DOHH2 (cell line): ENCODE results near the gene MORC2.

ENCODE experiments used
- H3F3A ChIP-seq: fragments of 200-600 bp; sonication (generic), shearing (Covaris generic); 2 replicates; pipeline ENCODE4 v1.6.0; 2016; ENCODE audit warnings: antibody characterized with exemption, mild to moderate bottlenecking; ENCODE audit not compliant: control insufficient read depth, insufficient read depth
- H3K27ac ChIP-seq: fragments of 200-600 bp; sonication (generic); 2 replicates; pipeline ENCODE4 v1.5.1; 2014; ENCODE audit warnings: low read depth, mild to moderate bottlenecking, low read length, moderate library complexity
- H3K27me3 ChIP-seq: fragments of 200-600 bp; sonication (generic); 2 replicates; pipeline ENCODE4 v1.6.1; 2014; ENCODE audit warnings: mild to moderate bottlenecking, low read length, mixed read lengths; ENCODE audit not compliant: control insufficient read depth
- H3K36me3 ChIP-seq: fragments of 200-600 bp; sonication (generic); 2 replicates; pipeline ENCODE4 v1.6.1; 2014; ENCODE audit warnings: mild to moderate bottlenecking, low read length, moderate library complexity, mixed read lengths; ENCODE audit not compliant: control insufficient read depth
- H3K4me1 ChIP-seq: fragments of 200-600 bp; sonication (generic); 2 replicates; pipeline ENCODE4 v1.6.1; 2014; ENCODE audit warnings: mild to moderate bottlenecking, low read length, mixed read lengths; ENCODE audit not compliant: control insufficient read depth
- H3K4me2 ChIP-seq: fragments of 200-600 bp; sonication (generic); 2 replicates; pipeline ENCODE4 v1.6.0; 2014; ENCODE audit warnings: mild to moderate bottlenecking, low read length, moderate library complexity
- H3K4me3 ChIP-seq: fragments of 200-600 bp; sonication (generic); 2 replicates; pipeline ENCODE4 v1.5.1; 2014; ENCODE audit warnings: mild to moderate bottlenecking, low read length, mixed read lengths
- H3K79me2 ChIP-seq: fragments of 200-600 bp; sonication (generic); 2 replicates; pipeline ENCODE4 v1.6.1; 2014; ENCODE audit warnings: mild to moderate bottlenecking, low read length, mixed read lengths; ENCODE audit not compliant: control insufficient read depth
- H3K9me2 ChIP-seq: fragments of 200-600 bp; sonication (generic); replicated peaks from 2 replicates; pipeline ENCODE4 v1.6.1; 2014; ENCODE audit warnings: mild to moderate bottlenecking, low read length, mixed read lengths; ENCODE audit not compliant: control insufficient read depth
- H3K9me3 ChIP-seq: fragments of 200-600 bp; sonication (generic); 2 replicates; pipeline ENCODE4 v1.6.1; 2014; ENCODE audit warnings: antibody characterized with exemption, low read length, mixed read lengths; ENCODE audit not compliant: control insufficient read depth, insufficient read depth
- H4K20me1 ChIP-seq: fragments of 200-600 bp; sonication (generic); 2 replicates; pipeline ENCODE4 v1.6.0; 2014; ENCODE audit warnings: low read depth, mild to moderate bottlenecking, antibody characterized with exemption, low read length, moderate library complexity; ENCODE audit not compliant: control insufficient read depth, insufficient read depth
- EZH2phosphoT487 ChIP-seq: fragments of 200-600 bp; sonication (generic); IDR thresholded peaks from 2 replicates; pipeline ENCODE4 v1.6.1; 2017; ENCODE audit warnings: borderline replicate concordance, mild to moderate bottlenecking, antibody characterized with exemption, low read length, moderate library complexity, mixed read lengths
- TF ChIP-seq, protein P1 (sequence below): fragments of 200-600 bp; sonication (generic); IDR thresholded peaks from one replicate; pipeline ENCODE4 v1.5.1; 2014; ENCODE audit warnings: antibody characterized with exemption, mild to moderate bottlenecking, low read depth, low read length; ENCODE audit not compliant: poor library complexity, severe bottlenecking

The MORC2 gene

DNA sequence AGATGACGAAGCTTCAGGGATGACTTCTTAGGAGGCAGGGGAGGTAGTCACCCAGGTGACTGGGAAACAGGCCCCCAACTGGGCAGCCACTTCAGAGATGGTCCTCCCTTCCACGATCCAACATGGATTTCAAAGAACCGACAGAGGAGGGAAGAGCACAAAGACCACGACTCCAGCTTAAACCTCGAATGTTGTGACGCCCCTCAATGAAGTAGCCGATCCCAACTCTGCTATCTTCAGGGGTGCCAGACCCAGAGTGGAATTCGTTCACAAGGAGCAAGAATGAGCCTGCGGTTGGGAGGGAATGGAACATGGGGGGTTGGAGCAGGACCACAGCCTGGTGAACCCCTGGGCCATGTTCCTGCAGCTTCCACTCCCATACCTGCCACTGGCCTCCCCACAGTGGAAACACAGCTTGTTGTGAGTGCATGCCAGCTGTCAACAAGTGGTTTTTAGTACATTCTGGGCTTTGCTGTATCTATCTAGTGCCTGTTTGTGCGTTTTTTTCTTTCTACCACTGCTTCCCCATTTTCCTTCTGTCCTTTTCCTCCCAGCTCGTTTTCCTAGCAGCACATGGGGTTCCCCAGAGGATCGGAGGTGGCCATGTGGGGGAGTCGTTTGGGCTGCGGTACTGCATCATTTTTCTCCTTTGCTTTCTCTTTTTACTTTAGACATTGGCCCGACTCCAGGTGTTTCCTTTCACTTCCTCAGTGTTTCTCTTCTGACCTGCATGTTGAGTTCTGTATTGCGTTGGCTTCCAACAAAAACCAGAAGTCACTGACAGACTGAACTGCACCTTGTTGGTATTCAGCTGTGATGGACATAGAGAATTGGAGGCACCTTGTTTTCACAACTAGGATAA lies 65.8 kb downstream of the MORC2 start:
- H3F3A ChIP-seq = no peaks in the 10 kb centered on the region
- H3K79me2 ChIP-seq = no peaks in the 10 kb centered on the region
- no peak overlapping the region for H3K4me3 ChIP-seq
- H3K27ac ChIP-seq = no peak overlapping the region
- no peaks in the 10 kb centered on the region for H3K27me3 ChIP-seq
- H3K36me3 ChIP-seq = no peaks in the 10 kb centered on the region
- TF ChIP-seq, protein P1, sequence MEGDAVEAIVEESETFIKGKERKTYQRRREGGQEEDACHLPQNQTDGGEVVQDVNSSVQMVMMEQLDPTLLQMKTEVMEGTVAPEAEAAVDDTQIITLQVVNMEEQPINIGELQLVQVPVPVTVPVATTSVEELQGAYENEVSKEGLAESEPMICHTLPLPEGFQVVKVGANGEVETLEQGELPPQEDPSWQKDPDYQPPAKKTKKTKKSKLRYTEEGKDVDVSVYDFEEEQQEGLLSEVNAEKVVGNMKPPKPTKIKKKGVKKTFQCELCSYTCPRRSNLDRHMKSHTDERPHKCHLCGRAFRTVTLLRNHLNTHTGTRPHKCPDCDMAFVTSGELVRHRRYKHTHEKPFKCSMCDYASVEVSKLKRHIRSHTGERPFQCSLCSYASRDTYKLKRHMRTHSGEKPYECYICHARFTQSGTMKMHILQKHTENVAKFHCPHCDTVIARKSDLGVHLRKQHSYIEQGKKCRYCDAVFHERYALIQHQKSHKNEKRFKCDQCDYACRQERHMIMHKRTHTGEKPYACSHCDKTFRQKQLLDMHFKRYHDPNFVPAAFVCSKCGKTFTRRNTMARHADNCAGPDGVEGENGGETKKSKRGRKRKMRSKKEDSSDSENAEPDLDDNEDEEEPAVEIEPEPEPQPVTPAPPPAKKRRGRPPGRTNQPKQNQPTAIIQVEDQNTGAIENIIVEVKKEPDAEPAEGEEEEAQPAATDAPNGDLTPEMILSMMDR = no peak
- TF ChIP-seq EZH2phosphoT487 = no peak
- no peaks in the 10 kb centered on the region for H3K9me3 ChIP-seq
- H4K20me1 ChIP-seq = no peaks in the 10 kb centered on the region
- H3K9me2 ChIP-seq = no peaks in the 10 kb centered on the region
- peak overlapping the region; percentile 21; the same call in 1 of the 2 replicates for H3K4me2 ChIP-seq
- H3K4me1 ChIP-seq = peaks cover 14% of the 10 kb centered on the region

DNA sequence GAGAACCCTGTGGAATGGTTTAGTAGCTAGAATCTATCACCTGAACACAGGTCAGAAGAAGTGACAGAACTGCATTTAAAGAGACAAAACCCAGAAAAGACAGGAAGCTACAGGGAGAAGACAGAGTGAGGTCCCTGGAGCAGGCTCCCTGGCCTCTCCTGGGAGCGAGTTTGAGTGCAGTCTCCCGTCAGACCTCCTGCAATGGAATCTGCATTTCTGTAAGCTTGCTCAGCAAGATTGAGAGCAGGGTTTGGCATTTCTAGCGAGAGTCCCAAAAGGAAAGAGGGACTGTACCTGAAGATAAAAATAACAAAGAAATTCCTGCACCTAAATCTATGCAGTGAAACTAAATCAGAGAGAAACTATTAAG lies 74.2 kb downstream of the MORC2 start:
- no peaks in the 10 kb centered on the region for H3K79me2 ChIP-seq
- no peaks in the 10 kb centered on the region for H4K20me1 ChIP-seq
- TF ChIP-seq, protein P1 = no peak
- no peak for TF ChIP-seq EZH2phosphoT487
- no peaks in the 10 kb centered on the region for H3K9me3 ChIP-seq
- H3K4me3 ChIP-seq = no peak overlapping the region
- H3F3A ChIP-seq = no peaks in the 10 kb centered on the region
- no peaks in the 10 kb centered on the region for H3K36me3 ChIP-seq
- H3K9me2 ChIP-seq = no peaks in the 10 kb centered on the region
- no peak overlapping the region for H3K4me2 ChIP-seq
- no peak overlapping the region for H3K27ac ChIP-seq
- no peaks in the 10 kb centered on the region for H3K4me1 ChIP-seq
- H3K27me3 ChIP-seq = no peaks in the 10 kb centered on the region

DNA sequence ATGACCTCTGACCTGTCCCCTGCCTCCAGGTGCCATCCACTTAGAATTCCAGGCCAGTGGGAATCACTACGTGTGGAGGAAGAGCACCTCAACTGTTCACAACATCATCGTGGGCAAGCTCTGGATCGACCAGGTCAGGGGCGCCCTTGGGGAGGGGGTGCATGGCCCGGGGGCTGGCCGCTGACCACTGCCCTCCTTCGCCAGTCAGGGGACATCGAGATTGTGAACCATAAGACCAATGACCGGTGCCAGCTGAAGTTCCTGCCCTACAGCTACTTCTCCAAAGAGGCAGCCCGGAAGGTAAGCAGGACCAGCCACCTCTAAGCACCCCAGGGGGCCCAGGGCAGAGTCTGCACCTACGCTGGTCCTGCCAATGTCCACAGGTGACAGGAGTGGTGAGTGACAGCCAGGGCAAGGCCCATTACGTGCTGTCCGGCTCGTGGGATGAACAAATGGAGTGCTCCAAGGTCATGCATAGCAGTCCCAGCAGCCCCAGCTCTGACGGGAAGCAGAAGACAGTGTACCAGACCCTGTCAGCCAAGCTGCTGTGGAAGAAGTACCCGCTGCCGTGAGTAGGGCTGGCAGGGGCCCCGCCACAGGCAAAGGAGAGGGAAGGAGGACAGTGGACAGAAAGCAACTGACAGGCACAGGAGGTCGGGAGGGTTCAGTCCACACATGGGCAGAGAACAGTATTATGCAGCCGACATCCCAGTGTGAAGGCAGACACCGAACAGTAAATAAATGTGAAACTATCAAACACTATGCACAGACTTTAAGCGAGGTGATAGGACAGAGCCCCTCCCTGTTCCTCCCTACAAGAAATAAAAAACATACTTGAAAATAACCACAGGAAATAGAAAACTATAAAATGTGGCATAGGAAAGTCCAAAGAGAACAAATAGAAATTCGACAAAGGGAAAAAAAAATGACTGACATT lies 74.9 kb downstream of the MORC2 start:
- no peaks in the 10 kb centered on the region for H3K9me2 ChIP-seq
- H3K27me3 ChIP-seq = no peaks in the 10 kb centered on the region
- H3K36me3 ChIP-seq = no peaks in the 10 kb centered on the region
- H4K20me1 ChIP-seq = no peaks in the 10 kb centered on the region
- H3K4me1 ChIP-seq = no peaks in the 10 kb centered on the region
- no peak overlapping the region for H3K27ac ChIP-seq
- no peaks in the 10 kb centered on the region for H3F3A ChIP-seq
- H3K4me3 ChIP-seq = no peak overlapping the region
- no peaks in the 10 kb centered on the region for H3K79me2 ChIP-seq
- no peaks in the 10 kb centered on the region for H3K9me3 ChIP-seq
- H3K4me2 ChIP-seq = no peak overlapping the region
- TF ChIP-seq EZH2phosphoT487 = no peak
- TF ChIP-seq, protein P1 = no peak
